Suppressor macrophage treated with lipopolysaccharide for 1 hour (primary cell): ENCODE data around the gene KBTBD2.
A peak's percentile ranks its signal among the peaks of the same experiment; 100 is the strongest.
"Not testable (repeated sequence)": the region's sequence is repeated elsewhere in the genome, so short reads cannot be mapped to it uniquely, and the experiment has no call there.

Experiments
- DNase-seq, 3 donors: peaks; one replicate each; pipeline ENCODE4 v3.0.0-alpha.2; 2020 to 2022

Gene KBTBD2

DNA sequence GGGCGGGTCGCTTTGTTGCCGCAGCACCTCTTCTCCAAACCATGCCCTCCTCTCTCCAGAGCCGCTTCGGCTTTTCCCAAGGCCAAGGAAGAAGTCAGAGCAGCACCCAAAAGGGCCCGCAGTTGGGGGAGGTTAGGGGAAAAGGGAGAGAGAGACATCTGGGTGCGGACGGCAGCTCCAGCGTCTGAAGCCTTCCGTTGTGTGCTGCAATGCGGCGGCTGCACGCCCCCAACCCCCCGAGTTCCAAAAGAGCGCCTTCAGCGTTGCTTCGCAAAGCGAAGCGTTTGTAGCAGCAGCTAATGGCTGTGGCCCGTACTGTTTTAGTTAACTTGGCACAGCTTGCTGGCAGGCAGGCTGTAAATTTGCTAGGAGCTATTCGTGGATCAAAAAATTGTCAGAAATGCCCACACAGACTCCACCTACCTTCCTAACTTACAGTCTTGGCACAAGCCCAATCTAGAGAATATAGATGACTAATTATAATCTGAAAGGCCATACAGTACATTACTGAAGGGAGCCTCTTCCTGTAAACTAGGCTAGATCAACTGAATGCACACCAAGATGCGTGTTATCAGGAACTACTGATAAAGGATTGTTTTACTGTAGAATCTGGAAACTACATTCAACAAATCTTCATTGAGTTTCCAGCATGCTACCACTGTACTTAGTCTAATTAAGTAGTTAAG is 1.1 kb upstream of the KBTBD2 start:
- peak; percentile 44 to 78 (median 65) for DNase-seq

DNA sequence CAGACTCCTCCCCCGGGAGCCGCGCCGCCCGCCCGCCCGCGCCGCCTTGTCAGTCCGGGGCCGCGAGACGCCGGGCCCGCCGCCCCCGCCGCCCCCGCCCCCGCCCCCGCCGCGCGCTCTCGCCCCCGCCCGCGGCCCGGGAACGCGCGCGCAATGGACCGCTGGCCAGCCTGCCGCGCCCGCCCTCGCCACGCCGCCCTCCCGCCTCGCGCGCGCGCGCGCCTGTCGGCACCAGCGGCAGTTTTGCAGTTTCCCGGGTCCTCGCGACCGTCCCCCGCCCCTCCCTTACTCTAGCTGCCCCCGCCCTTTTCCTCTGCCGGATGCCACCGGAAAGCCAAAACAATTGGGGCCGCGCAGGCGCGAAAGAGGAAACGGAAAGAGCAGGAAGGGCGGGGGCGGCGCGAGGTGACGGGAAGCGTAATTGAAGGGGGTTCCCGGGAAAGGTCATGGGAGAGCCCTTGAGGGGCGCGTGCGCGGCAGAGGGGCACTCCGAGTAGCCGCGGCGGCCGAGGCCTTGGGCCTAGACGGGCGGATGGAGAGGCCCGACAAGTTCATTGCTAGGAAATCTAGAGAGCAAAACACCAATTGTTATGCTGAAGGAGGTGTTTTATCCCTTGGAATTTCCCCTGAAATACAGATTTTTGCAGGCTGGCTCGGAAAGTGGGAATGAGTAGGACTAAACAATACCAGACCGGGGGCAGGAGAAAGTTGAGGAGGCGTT is 400 bp upstream of the KBTBD2 start:
- peak; percentile 99 to 100 (median 100) for DNase-seq

DNA sequence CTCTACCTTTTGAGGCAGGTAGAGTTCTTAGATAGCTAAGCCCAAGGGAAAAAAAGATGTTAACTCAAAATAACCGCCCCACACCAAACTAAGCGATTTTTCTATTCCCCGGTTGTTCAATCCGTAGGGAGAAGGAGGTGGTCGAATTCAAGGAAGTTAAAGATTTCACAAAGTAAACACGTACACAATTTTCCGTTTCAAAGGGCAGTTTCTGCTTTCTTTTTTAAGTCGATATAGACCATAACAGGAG is 842 bp downstream of the KBTBD2 start:
- peak in 1 of 3 donors; percentile 70 for DNase-seq

DNA sequence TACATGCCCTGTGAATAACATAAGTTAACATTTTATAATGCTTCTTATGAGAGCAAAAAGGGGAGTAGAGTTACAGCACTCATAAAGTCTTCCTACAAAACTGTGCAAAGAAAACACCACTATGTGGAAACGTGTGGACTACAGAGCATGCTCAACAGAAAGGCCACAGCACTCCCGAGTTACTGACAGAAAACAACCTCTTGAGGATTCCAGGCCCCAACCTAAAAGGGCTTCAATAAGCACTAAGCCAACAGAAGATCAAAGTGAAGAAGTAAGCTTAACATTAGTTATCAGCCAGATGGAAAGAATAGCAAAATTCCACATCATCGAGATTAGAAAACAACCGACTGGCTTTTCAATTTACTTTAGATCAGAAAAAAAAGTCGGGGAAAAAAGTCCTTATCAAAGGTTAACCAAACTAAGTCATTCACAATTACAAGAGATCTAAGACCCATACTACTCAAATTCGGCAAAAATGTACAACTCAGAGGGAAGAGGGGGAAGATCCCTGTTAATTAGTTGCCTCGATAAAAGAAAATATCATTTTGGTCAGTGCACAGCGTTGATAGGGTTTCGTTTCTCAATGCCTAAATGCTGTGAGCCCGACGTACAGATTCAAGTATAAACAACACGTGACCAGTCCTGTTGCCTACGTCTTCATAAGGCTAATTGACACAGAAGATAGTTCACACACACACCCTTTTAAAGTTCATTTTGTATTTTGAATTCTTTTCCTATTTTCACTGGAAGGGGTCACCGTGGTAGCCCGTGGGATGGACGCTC is 1.4 kb downstream of the KBTBD2 start:
- peak; percentile 69 to 78 (median 73) for DNase-seq

DNA sequence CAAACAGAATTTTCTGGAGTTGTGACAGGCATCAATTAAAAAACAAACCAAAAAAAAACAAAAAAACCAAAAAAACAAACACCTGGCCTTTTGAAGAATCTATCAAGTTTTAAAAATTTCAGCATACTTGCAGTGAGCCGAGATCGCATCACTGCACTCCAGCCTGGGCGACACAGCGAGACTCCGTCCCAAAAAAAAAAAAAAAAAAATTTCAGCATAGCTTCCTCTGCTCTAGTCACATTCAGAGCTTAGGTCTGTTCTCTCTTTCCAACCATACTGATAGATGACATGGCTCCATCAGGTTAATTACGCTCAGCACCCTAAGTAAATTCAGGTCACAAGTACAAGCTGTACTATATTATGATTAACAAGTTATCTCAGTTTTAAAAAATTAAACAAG is 3.1 kb downstream of the KBTBD2 start:
- DNase-seq: no peak

DNA sequence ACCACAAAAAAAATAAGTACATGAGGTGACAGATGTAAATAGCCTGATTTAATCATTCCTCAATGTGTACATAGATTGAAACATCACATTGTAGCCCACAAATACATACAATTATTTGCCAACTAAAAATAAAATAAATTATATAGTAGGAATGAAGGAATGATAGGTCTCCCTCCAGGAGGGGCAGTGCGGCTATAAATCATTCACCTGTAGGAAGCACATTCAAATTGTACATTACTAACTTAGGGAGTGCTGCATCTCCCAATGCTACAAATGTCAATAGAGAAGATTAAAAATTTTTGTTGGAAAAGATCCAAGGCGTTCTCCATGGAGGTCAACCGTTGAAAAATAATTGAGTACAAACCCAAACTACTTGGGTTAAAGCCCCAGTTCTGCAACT is 4.2 kb downstream of the KBTBD2 start:
- DNase-seq: no peak

DNA sequence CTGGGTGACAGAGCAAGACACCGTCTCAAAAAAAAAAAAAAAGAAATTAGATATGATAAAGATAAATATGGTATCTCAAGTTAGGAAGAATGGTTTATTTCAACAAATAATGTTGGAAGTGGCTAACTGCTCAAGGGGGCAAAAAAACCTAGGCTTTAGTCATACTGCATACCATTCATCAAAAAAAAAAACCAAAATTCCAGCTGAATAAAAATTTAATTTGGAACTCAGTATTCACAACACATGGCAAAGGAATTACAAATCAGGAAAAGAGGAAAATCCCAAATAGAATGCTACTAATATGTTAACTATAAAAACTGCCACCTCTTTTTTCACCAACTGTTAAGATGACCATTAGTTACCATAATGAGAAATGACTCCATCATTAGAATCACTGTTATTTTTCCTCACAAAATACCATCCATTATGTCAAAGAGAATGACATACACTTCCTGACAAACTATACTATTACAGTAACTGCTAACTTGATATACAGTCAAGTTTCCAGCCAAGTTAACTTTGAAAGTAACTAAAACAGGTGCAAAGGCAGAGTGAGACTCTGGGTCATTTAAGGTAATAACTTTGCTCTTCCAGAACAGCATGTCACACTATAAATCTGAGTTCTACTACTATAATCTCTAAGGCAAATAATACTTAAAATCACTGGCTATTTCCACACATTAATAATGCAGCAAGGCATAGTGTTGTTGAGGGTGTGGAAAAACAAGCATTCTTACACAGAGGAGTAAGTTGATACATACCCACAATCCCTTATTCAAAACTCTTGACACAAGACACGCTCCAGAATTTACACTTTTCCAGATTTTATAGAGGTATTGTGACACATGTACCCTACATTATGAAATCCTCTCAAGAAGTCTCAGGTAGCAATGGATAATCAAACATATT is 10.2 kb downstream of the KBTBD2 start:
- DNase-seq: no peak

DNA sequence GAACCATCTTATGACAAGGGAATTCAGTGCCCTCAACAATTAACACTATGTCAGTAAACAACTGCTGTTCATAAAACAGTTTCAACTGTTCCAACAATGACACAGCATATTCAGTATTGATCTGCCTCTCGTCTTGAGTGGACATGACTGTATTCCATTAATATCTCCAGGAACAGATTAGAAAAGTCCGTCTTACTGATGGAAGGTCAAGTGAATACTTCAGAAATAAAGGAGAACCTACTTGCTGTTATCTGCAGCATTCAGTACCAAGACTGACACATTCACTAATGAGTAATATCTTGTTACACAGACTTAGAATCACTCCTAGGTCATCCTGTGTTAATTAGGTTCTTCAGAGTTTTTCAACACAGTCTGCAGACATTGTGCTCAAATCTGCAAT is 12.1 kb downstream of the KBTBD2 start:
- DNase-seq: peak in 2 of 3 donors; percentile 36 to 39

DNA sequence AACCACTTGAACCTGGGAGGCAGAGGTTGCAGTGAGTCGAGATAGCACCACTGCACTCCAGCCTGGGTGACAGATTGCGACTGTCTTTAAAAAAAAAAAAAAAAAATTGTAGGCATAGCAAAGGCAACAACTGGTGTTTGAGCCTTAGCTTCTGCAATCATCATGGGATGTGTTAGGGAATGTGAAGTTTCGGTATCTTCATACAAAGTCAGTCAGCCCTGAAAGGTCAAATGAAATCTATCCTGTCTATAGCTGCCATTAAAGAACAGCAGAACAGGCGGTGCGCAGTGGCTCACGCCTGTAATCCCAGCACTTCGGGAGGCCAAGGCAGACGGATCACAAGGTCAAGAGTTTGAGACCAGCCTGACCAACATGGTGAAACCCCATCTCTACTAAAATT is 13.5 kb downstream of the KBTBD2 start:
- not testable (repeated sequence) for DNase-seq

DNA sequence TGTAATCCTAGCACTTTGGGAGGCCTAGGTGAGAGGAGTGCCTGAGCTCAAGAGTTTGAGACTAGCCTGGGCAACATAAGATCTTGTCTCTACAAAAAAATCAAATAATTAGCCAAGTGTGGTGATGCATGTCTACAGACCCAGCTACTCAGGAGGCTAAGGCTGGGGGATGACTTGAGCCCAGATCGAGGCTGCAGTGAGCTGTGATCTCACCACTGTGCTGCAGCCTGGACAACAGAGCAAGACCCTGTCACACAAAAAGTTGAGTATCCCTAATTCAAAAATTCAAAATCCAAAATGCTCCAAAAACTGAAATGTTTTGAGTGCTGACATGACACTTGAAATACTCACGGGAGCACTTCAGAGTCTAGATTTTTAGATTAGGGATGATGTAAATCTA is 19.1 kb downstream of the KBTBD2 start:
- DNase-seq: no peak

DNA sequence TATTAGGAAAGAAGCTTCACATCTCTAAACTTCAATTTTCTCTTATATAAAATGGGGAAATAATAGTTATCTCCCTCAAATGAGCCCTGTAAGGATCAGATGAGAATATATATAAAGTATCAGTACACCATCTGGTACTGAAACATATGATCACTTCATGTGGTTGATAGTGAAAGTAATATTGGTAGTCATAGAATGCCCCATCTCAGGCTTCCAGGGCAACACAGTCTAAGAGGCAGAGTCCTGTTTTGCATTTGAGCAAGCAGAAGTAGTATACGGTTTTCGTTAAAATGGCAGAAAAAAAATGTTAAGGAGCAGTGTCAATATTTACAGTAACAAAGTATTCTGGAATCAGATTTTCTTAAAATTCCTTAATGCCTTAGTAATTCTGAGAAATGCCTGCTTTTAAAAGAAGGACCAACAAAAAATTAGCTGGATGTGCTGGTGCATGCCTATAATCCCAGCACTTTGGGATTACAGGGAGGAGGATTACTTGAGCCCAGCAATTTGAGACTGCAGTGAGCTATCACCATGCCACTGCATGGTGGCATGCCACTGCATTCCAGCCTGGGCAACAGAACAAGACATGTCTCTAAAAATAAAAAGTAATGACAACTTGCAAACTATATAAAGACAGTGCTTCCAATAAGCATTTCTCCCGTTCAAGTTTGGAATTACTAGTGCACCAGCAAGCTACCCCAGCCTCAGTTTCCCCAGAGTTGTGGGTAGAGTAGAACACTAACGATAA is 19.8 kb downstream of the KBTBD2 start:
- DNase-seq: no peak

DNA sequence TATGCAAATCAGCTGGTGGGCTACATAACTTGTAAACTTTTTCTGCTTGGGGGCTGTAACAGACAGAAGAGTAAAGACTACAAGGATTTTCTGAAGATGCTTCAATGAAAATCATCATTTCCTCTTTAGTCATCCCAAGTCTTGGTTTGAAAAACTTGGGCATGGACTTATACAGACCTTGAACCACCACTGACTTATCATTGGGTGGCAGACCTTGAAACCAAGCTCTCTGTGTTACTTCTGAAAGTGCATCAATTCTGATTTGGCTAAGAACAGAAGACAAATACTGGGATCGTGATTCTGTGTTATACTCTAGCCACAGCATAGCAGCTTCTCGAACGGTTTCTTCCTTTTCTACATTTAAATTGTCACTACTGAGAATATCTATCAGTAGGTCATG is 21.3 kb downstream of the KBTBD2 start:
- no peak for DNase-seq

DNA sequence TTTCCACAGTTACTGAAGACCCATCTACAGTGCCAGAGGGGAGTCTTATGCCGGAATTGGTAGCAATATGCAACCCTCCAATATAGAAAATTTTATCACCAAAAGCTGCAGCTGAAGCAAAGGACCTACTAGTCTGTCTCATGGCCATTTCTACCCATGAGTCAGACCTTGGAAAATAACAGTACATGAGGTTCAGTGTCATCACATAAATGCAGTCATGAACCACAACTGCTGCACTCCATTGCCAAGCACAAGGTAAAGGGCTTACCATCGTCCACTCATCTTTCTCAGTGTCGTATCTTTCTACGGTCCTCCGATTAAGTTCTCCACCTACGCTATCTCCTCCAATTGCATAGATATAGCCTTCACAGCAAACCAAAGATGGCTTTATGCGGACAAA is 21.8 kb downstream of the KBTBD2 start:
- DNase-seq: no peak

DNA sequence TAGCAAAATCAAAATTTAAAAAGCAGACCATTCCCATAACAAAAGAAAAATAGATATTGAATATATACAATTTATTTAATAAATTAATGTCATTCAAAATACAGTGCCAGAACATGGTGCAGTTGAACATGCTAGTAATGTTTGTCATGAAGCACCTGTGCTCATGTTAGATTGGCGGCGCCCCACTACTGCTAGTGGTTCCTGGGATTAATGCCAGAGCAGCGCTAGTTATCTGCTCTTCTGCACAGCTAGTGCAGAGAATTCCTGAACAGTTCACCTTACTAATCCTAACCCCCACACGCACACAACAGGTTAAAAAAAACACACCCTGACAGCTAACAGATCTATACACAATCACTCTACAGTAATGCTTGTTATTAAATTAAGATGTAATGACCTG is 23.4 kb downstream of the KBTBD2 start:
- no peak for DNase-seq

DNA sequence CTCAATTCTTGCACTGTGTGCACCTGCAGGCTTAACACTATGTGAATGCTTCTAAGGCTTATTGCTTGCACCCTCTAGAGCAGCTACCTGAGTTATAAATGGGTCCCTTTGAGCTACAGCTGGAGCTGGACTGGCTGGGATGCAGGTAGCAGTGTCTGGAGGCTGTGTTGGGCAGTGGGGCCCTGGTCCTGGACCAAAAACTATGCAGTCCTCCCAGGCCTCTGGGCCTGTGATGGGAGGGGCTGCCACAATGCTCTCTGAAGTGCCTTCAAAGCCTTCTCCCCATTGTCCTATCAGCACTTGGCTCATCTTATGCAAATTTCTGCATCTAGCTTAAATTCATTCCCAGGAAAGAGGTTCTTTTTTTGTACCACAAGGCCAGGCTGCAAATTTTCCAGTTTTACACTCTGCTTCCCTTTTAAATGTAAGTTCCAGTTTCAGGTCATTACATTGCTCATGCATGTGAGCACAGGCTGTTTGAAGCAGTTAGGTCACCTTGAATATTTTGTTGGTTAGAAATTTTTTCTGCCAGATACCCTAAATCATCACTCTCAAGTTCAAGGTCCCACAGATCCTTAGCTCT is 26.0 kb downstream of the KBTBD2 start:
- peak; percentile 47 to 65 (median 62) for DNase-seq

DNA sequence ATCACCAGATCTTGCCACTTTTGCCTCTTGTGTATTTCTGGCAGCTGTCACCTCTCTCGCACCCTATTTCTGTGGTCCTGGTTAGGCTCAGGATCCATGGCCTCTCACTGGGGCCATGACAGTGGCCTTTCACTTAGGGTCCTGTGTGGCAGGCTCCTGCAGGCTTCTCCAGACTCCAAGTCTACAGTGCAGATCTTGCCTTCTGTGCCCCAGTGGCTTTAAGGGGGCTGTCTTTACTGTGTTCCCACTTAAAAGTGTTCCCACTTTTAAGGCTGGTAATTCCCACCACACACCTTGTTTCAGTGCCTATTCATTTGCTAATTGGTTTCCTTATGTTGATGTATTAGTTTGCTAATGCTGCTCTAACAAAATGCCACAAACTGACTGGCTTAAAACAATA is 27.7 kb downstream of the KBTBD2 start:
- not testable (repeated sequence) for DNase-seq

DNA sequence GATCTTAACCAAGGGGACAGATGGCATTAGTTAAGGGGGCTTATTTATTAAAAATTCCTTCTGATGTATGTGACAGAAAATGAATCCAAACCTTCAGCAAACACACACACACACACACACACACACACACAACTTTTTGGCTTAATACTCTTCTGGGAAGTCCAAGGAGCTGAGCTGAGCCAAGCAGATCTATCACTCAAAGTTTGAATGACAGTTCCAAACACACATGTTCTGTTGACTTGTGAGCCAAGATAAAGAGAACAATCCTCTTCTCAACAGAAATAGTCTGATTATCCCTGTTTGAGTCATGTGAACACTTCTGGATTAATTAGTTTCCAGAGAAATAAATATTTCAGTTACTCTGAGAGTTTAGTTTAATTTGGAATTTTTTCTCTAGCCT is 31.5 kb downstream of the KBTBD2 start:
- DNase-seq: no peak

DNA sequence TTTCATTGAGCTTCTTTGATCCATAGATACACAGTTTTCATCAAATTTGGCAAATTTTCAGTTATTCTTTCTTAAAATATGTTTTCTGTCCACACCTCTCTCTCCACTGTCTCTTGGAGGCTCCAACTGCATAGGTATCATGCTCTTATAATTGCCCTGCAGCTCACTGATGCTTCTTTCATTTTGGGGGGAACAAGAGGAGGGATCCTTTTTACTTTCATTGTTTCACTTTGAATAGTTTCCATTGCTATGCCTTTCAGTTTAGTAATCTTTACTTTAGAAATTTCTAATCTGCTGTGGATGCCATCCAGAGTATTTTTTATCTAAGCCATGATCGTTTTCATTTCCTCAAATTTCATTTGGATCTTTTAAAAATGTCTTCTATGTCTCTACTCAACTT is 32.9 kb downstream of the KBTBD2 start:
- no peak for DNase-seq

DNA sequence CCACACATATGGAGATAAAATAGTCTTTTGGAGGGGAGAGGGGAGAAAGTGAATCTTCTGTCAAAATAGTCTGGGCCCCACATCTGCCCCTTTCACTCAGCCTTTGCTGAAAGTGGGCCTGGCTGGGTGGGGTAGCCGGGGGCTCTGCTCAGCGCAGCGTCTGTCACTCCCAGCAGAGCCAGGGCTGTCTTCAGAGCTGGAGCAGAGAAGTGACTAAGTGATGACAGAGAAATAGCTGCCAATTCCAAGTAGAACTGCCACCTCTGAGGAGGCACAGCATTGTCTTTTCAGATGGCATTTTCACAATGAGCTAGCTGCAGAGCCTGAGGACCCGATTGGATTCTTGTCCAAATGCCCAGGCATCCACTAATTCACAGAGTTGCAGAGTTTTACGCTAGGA is 34.5 kb downstream of the KBTBD2 start:
- DNase-seq: not testable (repeated sequence)

DNA sequence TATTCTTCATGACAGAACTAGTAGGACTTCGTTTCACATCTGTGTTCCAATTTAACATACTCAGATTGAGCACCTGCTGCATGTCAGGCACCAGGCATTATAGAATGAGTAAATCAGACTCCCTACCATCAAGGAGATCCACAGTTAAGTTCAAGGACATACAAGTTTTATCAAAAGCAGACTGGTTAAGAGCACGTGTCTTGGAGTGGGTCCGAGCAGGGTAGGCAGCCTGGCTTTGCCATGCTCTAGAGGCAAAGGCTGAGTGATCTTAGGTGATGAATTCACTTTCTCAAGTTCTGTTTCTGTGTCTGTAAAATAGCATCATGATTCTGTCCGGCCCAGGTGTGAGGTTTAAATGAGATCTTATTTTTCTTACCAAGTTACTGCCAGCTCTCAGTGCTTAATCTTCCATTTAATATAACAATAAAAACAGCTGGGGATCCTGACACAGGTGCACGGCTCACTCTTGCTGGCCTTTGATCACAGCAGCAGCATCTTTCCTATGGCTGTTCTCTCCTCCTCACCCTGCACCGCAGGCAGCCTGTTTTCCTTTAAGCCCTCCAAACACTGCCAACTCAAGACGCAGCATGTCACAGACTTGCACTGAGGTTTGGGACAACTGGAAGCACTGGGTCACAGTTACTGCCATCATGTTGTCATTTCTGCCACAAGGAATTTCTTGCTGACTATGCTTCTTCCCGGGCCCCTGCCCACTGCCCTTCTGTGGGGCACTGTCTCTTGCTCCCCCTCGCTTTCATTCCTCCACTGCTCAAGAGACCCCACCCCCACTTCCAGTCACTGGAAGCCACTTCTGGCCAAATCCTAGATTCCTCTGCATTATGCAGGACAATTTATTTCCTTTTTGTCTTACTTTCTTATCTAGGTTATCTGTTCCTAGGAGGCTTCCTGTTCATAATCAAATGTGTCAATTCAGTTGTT is 35.5 kb downstream of the KBTBD2 start:
- not testable (repeated sequence) for DNase-seq

DNA sequence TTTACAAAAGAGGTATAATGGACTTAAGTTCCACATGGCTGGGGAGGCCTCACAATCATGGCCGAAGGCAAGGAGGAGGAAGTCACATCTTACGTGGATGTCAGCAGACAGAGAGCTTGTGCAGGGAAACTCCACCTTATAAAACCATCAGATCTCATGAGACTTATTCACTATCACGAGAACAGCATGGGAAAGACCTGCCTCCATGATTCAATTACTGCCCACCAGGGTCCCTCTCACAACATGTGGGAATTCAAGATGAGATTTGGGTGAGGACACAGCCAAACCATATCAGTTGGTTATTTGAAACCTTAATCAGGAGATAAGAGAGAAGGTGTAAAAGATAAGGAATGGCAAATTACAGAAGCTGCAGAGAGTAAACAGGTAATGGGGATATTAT is 40.9 kb downstream of the KBTBD2 start:
- DNase-seq: peak in 1 of 3 donors; percentile 1
